Measurements from ENCODE around the gene LMTK2. TPM values are rescaled to one million over a fixed set of nuclear protein-coding genes. Genes with fewer than 3 reads are reported as not detected.

LMTK2 gene
- total RNA-seq, 4 donors from 2014 or later: 22.5 to 31.7 (median 28.4) TPM

DNA sequence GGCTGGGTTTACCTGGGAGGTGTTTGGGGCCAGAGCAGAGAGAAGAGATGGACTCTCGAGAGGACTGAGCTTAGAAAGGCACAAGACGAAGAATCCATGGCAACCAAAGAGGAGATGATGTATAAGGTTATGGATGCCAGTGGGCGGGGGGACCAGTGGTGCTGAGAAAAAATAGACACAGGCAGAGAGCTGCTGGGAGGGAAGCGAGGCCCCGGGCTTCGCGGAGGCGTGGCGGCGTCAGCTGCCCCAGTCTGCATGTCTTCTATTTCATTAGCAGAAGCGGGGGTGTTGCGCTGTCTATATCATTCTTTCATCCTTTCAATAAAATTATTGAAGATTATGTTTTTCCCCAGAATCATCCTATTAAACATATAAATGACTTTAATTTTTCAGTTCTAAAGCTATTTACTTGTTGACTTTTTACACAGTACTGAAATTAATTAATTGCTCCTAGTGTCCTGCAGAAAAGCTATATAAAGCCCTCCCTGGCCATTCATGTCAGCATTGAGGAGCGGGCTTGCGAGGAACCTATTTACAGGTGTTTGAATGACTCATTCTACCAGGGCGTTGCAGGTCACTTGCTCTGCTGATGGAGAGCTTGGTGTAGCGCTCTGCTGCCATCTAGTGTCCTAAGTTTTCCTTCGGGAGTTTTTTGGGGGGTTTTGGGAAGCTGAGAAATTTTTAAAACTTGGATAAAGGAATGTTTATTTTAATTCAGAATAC is 61.7 kb downstream of the LMTK2 start:
- Histone ChIP-seq H3K4me3 (no peak overlapping the region), H3K9me3 (no peaks in the 10 kb centered on the region), H3K4me1 (peaks cover 0 to 16% (median 14%) of the 10 kb centered on the region in 4 donors), H3K27ac (replicated peaks in 1 of 4) (no peak overlapping the region), H3K27me3 (no peaks in the 10 kb centered on the region), H3K36me3 (peaks cover 0 to 28% (median 20%) of the 10 kb centered on the region in 4 donors)
- intact Hi-C loops (cut with DNase I): loop anchor here (2.0 kb wide), 1 partner anchor 148 kb away; no protein-coding TSS in a partner anchor
- WGBS: 66% methylated on average over 17 of the region's 17 CpGs
- no peak for DNase-seq (ENCODE audit: extremely low spot score)
- TF ChIP-seq POLR2AphosphoS5 (IDR thresholded peaks at IDR 0.05) (peak in 1 of 2 donors; percentile 29), POLR2A (IDR thresholded peaks at IDR 0.05; ENCODE audit: low read depth) (no peak), EP300 (IDR thresholded peaks at IDR 0.05) (no peak), CTCF (IDR thresholded peaks at IDR 0.05) (peak; percentile 76 to 82 (median 77))

DNA sequence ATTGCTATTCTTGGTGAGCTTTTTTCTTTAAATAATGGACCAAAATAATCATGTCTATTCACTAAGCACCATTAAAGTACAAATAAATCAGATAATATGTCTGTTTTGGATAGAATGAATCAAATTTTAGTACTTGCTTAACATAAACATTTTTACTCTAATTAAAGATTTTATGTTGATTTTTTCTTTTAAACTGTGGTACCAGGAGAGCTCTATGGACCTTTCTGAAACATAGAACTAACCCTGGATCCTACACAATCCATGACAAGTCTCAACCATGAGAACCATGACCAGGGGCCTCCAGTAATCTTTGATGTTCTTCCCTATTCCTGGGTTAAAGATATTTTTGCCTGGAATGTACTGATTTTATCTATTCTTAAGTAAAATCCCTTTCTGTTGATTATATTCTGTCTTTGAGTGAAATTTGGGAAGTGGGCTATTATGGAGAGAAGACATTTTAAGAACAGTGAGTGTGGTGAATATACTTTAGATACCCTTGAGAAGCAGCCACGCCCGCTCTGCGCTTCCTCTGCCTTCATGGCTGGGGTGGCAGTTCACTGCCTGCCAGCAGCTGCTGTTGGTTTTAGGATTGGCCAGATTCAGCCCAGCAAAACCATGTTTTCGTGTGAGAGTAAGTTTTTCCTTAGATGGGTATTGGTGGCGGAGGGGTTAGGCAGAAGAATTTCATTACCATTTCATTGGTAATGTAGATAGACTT is 62.4 kb downstream of the LMTK2 start:
- no peak for DNase-seq (ENCODE audit: extremely low spot score)
- Histone ChIP-seq H3K27me3 (no peaks in the 10 kb centered on the region), H3K36me3 (peaks cover 0 to 28% (median 20%) of the 10 kb centered on the region in 4 donors), H3K4me1 (peaks cover 0 to 9% (median 8%) of the 10 kb centered on the region in 4 donors), H3K4me3 (no peak overlapping the region), H3K27ac (replicated peaks in 1 of 4) (no peak overlapping the region), H3K9me3 (no peaks in the 10 kb centered on the region)
- WGBS: 96% methylated on average over 5 of the region's 5 CpGs
- TF ChIP-seq POLR2A (IDR thresholded peaks at IDR 0.05; ENCODE audit: low read depth) (no peak), POLR2AphosphoS5 (IDR thresholded peaks at IDR 0.05) (no peak), EP300 (IDR thresholded peaks at IDR 0.05) (no peak), CTCF (IDR thresholded peaks at IDR 0.05) (no peak)
- intact Hi-C loops (cut with DNase I): loop anchor here (1.0 to 2.0 kb wide), 2 partner anchors 63 to 148 kb away; partner anchors contain the start of gene LMTK2

DNA sequence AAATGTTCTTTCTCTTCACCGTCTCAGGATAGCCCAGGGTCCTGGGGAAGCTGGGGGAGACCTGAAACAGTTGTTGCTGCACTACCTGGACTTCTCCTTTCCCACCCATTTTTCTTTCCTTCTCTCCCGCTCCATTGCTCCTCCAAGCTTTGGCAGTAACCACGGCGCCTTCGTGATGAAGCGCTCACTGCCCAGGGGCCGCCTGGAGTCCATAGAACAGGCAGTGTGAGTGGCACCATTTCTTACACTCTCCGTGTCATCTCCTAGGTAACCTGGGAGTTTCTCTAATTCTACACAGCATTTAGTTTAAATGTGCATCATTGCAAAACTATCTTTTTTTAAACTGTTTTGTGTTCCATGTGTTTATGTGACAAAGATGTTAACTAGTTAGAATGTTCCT is 64.3 kb downstream of the LMTK2 start:
- TF ChIP-seq CTCF (IDR thresholded peaks at IDR 0.05) (no peak), POLR2AphosphoS5 (IDR thresholded peaks at IDR 0.05) (no peak), POLR2A (IDR thresholded peaks at IDR 0.05; ENCODE audit: low read depth) (no peak), EP300 (IDR thresholded peaks at IDR 0.05) (no peak)
- Histone ChIP-seq H3K4me3 (no peak overlapping the region), H3K27me3 (no peaks in the 10 kb centered on the region), H3K9me3 (no peaks in the 10 kb centered on the region), H3K27ac (replicated peaks in 1 of 4) (no peak overlapping the region), H3K4me1 (peaks cover 0 to 5% (median 2%) of the 10 kb centered on the region in 4 donors), H3K36me3 (peaks cover 5 to 44% (median 31%) of the 10 kb centered on the region in 4 donors)
- intact Hi-C loops (cut with DNase I): no loop called here
- no peak for DNase-seq (ENCODE audit: extremely low spot score)
- 90% methylated on average over 8 of the region's 8 CpGs for WGBS

DNA sequence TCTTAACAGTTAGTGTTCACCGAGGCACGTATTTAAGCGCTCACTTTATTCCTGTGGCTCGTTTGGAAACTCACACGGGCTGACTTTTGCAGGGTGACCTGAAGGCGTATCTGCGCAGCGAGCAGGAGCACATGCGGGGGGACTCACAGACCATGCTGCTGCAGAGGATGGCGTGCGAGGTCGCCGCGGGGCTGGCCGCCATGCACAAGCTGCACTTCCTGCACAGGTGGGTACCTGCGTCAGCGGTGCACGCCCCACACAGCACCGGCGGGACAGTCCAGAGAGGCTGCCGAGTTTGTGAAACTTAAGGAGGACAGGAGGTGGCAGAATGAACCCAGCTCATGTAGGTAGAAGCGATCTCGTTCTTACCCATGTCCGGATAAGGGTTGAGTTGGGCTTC is 64.8 kb downstream of the LMTK2 start:
- Histone ChIP-seq H3K27ac (replicated peaks in 1 of 4) (no peak overlapping the region), H3K4me1 (peaks cover 0 to 5% (median 2%) of the 10 kb centered on the region in 4 donors), H3K27me3 (no peaks in the 10 kb centered on the region), H3K4me3 (no peak overlapping the region), H3K36me3 (peaks cover 5 to 44% (median 31%) of the 10 kb centered on the region in 4 donors), H3K9me3 (no peaks in the 10 kb centered on the region)
- no peak for DNase-seq (ENCODE audit: extremely low spot score)
- intact Hi-C loops (cut with DNase I): no loop called here
- TF ChIP-seq CTCF (IDR thresholded peaks at IDR 0.05) (no peak), EP300 (IDR thresholded peaks at IDR 0.05) (no peak), POLR2A (IDR thresholded peaks at IDR 0.05; ENCODE audit: low read depth) (no peak), POLR2AphosphoS5 (IDR thresholded peaks at IDR 0.05) (no peak)
- WGBS: 94% methylated on average over 24 of the region's 24 CpGs
